ENCODE results near the gene CHMP4B.

Gene CHMP4B

DNA sequence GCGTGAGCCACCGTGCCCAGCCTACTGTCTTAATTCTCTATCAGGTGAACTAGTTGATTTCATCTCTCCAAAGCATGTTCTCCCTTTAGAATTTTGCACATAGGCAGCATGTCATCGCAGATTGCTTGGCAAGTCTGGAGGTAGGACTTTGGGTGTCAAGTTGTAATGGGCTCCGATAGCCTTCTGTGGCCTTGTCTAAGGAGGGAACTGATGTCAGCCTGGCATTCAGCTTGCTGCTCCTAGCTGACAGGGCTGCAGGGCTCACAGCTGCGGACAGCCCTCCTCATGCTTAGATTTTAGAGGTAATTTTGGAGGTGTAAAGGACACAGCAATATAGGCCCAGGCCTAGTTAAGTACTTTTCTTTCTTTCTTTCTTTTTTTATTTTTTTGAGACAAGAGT, 11.3 kb downstream of the CHMP4B start:
- no peak for DNase-seq

- no peak for DNase-seq
Observed at GRCh38 chr20:33822991-33823390, 11.8 kb downstream of the CHMP4B start.

DNA sequence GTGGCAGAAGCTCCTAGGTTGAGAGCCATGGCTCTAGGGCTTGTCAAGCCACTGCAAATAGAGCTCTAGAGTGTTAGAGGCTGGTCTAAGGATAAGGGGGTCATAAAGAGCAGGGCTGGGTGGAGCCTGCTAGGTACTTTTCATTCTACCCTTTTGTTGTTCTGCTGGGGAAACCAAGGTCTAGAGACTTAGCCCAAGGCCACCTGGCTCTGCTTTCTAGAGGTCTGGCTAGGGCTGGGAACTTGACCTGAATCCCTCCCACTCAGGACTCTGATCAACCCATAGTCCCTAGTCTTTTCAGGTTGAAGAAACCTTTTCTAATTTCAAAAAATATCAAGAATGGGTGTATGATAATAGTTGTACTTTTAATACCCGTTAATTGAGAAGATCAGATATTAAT, 13.7 kb downstream of the CHMP4B start:
- no peak for DNase-seq

GRCh38 chr20:33825340-33826269, 14.5 kb downstream of the CHMP4B start:
- DNase-seq = no peak

- DNase-seq = no peak
Observed at GRCh38 chr20:33826270-33826897, 15.2 kb downstream of the CHMP4B start.

GRCh38 chr20:33827109-33827508, 16.0 kb downstream of the CHMP4B start:
- DNase-seq = no peak

- no peak for DNase-seq
Observed at GRCh38 chr20:33827634-33828325, 16.6 kb downstream of the CHMP4B start.

DNA sequence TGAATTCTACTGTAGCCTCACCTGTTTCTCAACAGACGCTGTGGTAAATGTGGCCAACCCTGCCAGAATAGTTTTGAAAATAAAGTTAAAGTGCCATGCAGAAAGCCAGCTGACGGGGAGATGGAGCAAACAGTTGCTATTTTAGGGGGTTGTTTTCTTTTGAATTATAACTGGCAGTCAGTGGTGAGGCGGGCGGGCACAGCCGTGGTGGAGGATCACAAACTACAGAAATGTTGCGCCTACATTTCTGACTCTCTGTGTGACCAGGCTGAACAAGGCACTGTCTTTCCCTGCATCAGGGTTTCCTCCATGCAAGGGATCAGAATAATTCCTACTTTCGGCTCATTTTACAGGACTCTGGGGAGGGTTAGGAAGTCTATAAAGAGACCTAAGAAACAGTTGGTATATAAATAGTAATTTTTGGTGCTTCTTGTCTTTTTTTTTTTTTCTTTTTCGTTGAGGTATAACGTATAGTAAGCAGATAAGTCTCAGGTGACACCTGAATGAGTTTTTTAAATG, 17.2 kb downstream of the CHMP4B start:
- DNase-seq = no peak

DNA sequence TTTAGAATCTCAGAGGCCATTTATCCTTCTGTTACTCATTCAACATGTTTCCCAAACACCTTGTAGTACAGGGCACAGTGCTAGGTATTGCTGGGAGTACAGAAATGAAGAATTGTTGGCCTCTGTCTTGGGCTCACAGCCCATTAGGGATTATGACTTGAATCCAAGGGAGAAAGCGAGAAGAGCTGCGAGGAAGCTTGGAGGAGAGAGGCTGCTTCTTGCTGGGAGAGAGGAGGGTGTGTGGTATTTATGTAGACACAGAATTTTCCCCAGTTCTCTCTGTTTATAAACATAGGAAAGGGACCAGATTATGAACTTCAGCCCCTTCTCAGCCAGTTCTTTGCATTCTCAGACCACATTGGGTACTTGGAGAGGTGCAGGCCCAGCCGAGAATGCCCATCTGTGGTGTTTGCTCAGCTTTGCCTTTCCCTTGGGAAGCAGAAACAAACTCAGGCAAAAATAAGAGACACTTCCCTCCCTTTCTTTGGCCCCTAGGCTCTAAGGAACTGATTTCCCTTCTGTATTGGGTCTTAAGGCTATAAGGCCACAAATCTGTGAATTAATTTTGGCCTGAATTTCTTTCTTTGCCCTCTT, 17.9 kb downstream of the CHMP4B start:
- no peak for DNase-seq

DNA sequence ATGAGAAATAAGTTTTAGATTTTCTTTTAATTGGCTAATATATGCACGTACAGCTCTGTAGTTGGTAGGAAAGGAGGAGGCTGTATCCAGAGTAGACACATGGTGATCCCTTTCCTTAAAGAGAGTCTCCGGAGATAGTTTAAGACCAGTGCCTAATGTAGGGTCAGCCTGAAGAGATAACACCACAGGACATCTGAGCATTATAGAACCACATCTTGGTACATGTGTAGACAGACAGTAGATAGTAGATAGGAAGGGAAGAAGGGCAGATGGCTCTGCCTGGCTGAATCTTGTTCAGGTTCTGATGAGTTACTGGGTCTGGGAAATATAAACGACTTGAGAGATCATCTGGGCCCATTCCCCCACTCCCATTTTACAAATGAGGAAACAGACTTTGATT, 18.5 kb downstream of the CHMP4B start:
- no peak for DNase-seq

- DNase-seq = no peak
Observed at GRCh38 chr20:33830371-33830770, 19.2 kb downstream of the CHMP4B start.

- DNase-seq = no peak
Observed at GRCh38 chr20:33832103-33832804, 21.1 kb downstream of the CHMP4B start.

DNA sequence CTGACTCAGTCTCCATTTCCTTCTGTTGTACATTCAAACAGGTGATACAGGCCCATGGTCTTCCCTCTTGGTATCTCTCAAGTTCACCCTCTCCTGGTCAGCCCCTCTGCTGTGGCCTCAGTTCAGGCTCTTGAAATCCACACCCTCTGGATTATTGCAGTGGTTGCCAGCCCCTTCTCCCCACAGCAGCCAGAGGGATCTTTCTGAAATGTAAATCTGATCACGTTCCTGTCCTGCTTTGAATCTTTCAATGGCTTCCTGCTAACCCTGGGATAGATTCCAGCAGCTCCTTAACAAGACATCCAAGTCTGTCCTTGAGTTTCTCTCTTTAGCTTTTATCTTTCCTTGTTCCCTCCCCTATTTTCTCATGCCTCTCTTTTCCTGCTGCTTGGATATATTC, 22.2 kb downstream of the CHMP4B start:
- no peak for DNase-seq

DNA sequence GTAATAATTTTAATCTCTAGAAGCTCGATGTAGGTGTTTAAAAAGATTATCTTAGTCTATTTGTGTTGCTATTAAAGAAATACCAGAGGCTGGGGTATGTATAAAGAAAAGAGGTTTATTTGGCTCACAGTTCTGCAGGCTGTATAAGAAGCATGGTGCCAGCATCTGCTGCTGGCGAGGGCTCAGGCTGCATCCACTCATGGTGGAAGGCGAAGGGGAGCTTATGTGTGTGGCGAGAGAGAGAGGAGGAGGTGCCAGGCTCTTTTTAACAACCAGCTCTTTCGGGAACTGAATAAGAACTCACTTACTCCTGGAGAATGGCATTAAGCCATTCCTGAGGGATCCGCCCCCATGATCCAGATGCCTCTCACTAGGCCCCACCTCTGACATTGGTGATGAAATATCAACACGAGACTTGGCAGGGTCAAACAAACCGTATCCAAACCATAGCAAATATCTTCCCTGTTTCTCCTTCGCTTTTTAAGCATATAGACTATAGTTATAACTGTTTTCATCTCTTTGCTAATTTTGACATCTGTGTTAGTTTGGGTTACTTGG, 24.5 kb downstream of the CHMP4B start:
- DNase-seq = no peak

- DNase-seq = no peak
Observed at GRCh38 chr20:33836277-33836676, 25.1 kb downstream of the CHMP4B start.

DNA sequence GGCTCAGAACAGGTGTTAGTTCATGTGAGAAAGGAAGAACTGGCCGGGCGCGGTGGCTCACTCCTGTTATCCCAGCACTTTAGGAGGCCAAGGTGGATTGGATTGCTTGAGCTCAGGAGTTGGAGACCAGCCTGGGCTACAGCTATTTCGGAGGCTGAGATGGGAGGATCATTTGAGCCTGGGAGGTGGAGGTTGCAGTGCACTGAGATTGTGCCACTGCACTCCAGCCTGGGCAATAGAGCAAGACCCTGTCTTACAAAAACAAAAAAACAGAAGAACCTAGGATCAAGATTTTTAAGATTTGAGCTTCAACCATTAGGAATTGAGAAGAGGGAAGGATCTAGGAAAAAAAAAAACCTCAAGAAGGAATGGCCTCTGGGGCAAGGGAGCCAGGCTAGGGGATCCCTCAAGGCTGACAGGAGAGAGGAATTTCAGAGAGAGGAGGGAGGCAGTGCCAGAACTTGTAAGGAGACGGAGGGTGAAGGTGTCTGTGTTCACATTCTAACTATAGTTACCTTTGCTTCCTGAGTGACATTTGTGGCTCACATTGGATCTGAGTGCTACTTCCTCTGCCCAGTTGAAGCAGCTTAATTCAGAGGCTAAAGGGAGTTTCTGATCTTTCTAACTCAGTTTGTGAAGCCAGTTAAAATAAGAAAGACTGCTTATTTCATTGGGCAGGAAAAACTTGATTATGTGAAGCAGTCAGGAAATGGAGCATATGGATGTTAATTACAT, 26.1 kb downstream of the CHMP4B start:
- no peak for DNase-seq

DNA sequence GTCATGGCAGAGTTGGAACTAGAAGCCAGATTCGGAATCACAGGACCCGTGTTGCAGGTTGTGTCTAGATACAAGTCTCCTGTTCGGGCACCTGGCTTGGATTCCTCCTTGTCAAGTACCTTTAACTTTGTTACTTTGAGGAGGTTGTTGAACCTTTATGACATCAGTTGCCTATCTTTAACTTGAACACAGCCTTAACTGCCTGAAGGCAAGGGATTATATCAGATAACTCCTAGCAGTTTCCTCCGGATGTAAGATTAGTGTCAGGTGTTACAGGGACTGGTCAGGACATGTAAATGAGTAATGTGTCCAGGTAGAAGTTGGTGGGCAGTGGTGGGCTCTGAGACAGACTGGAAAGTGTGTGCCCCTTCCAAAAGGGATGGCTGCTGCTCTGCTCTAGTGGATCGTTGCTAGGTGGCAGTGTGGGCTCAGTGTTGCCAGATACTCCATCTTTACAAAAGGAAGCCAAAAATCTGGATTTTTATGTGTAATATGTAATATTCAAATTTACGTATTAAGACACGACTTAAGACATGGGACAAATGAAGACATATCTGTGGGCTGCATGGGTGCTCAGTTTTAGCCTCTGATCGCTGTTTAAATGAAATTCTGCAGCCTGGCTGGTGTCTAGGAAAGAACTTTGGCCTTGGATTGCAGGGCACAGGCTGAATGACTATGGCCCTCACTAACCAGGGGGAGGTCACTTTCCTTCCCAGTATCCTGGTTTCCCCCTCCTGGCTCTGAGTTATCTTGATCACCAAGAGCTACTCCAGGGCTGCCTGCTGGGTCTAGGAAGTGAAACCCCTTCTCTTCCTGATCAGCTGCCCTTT, 27.1 kb downstream of the CHMP4B start:
- DNase-seq = no peak

- no peak for DNase-seq
Observed at GRCh38 chr20:33839591-33839990, 28.4 kb downstream of the CHMP4B start.

GRCh38 chr20:33840160-33840559, 29.0 kb downstream of the CHMP4B start:
- no peak for DNase-seq

DNA sequence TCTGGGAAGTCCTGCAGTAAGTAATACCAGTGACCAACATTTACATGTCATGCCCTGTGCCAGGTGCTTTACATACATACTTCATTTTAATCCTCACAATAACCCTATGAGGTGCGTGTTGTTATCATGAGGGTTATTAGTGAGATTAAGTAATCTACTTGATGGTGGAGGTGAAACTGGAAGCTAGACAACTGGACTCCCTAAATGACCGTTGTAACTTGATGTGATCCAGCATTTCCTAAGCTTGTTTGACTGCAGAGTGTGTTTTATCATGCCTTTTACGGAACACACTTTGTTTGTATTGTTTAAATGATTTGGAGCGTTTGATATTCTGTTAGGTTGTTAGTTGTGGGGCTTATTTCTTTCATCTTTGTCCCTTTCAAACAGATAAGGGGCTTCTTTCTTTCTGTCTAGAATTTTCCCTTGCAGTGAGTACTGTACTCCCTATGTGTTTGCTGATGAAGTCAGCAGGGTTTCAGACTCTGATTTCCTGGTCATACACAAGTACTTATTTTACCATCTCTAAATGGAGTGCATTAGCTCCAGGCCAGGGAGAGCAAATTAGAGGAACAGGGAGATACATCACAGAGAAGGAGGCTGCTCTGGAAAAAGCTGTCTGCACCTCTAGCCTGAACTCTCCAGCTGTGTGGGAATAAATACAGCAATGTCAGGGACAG, 29.7 kb downstream of the CHMP4B start:
- no peak for DNase-seq

Data from stimulated activated CD4-positive, alpha-beta T cell treated with anti-CD3 and anti-CD28 coated beads, Interleukin-2, amount 100 ng/mL, for 24 hours (primary cell).